Keratinocyte (primary cell): ENCODE measurements around the gene CTNND2. TPM values are rescaled to one million over a fixed set of nuclear protein-coding genes. Genes with fewer than 3 reads are reported as not detected.

ENCODE experiments used
- DNase-seq: peaks from one replicate; pipeline ENCODE4 v3.0.0-alpha.2; 2011; ENCODE audit warnings: low read depth, missing footprints, low spot score
- FAIRE-seq: peaks from 2 replicates; lab custom pipeline; 2011; peaks lifted over from hg19 to GRCh38; lab: Jason Lieb, UNC
- H2AFZ ChIP-seq: 2 replicates; pipeline ENCODE4 v1.6.0; 2012; ENCODE audit warnings: low read length, control low read depth, inconsistent platforms; ENCODE audit not compliant: control insufficient read depth
- H3K27ac ChIP-seq: 2 replicates; pipeline ENCODE4 v1.5.1; 2011; ENCODE audit warnings: low read length; ENCODE audit not compliant: control insufficient read depth, insufficient read depth
- H3K27me3 ChIP-seq: 3 replicates; pipeline ENCODE4 v1.6.0; 2011; ENCODE audit warnings: low read length; ENCODE audit not compliant: control insufficient read depth, insufficient read depth; ENCODE audit errors: extremely low read depth
- H3K36me3 ChIP-seq, 2 experiments: 2 replicates in 1 of 2; 3 replicates in 1 of 2; pipeline ENCODE4 v1.5.1; 2011; ENCODE audit warnings: low read length in 2 of 2, mild to moderate bottlenecking in 1 of 2; ENCODE audit not compliant: control insufficient read depth in 2 of 2, insufficient read depth in 2 of 2; ENCODE audit errors: extremely low read depth in 1 of 2
- H3K4me1 ChIP-seq: 3 replicates; pipeline ENCODE4 v1.5.1; 2011; ENCODE audit warnings: low read length; ENCODE audit not compliant: control insufficient read depth, insufficient read depth; ENCODE audit errors: extremely low read depth
- H3K4me2 ChIP-seq: 3 replicates; pipeline ENCODE4 v1.6.0; 2011; ENCODE audit warnings: low read depth, low read length; ENCODE audit not compliant: control insufficient read depth, insufficient read depth; ENCODE audit errors: extremely low read depth
- H3K4me3 ChIP-seq, 3 experiments: fragments of 200-600 bp in 1 of 3; sonication (generic) in 1 of 3; 2 replicates in 2 of 3; 3 replicates in 1 of 3; pipeline ENCODE4 v1.5.1; 2011 to 2016; ENCODE audit warnings: low read length in 3 of 3, mild to moderate bottlenecking in 3 of 3, control low read depth in 2 of 3, inconsistent platforms in 1 of 3, low read depth in 1 of 3, mixed read lengths in 1 of 3, mixed run types in 1 of 3, moderate library complexity in 1 of 3; ENCODE audit not compliant: control insufficient read depth in 2 of 3, insufficient read depth in 2 of 3; ENCODE audit errors: extremely low read depth in 1 of 3
- H3K79me2 ChIP-seq: 2 replicates; pipeline ENCODE4 v1.6.0; 2012; ENCODE audit warnings: low read length; ENCODE audit not compliant: control insufficient read depth, insufficient read depth
- H3K9ac ChIP-seq: 3 replicates; pipeline ENCODE4 v1.6.0; 2011; ENCODE audit warnings: low read length; ENCODE audit not compliant: control insufficient read depth, insufficient read depth; ENCODE audit errors: extremely low read depth
- H3K9me1 ChIP-seq: 3 replicates; pipeline ENCODE4 v1.6.0; 2011; ENCODE audit warnings: low read length; ENCODE audit not compliant: control insufficient read depth, insufficient read depth; ENCODE audit errors: extremely low read depth
- H3K9me3 ChIP-seq: 2 replicates; pipeline ENCODE4 v1.5.1; 2012; ENCODE audit warnings: low read depth, low read length; ENCODE audit not compliant: control insufficient read depth
- H4K20me1 ChIP-seq: 3 replicates; pipeline ENCODE4 v1.6.0; 2011; ENCODE audit warnings: low read length; ENCODE audit not compliant: control insufficient read depth, insufficient read depth; ENCODE audit errors: extremely low read depth
- EZH2 ChIP-seq: IDR thresholded peaks from one replicate; pipeline ENCODE4 v1.6.1; 2012; ENCODE audit warnings: inconsistent platforms, mild to moderate bottlenecking, low read length, moderate library complexity
- dilution Hi-C: fragments of 300-500 bp; cut with MboI; formaldehyde crosslinking; loops from one replicate; pipeline ENCODE4 v1.7.0; 2020; ENCODE audit warnings: low sequenced_read_pairs; ENCODE audit not compliant: extremely low pct_ligation_motif_present
- polyA plus RNA-seq, 5 experiments: library from polyadenylated mRNA; depleted of rRNA in 3 of 5; stranded (reverse) in 3 of 5; stranded (forward) in 1 of 5; unstranded in 1 of 5; fragments of >200 nt; gene quantifications; 1 replicate in 1 of 5; 2 replicates in 3 of 5; 3 replicates in 1 of 5; pipeline versions ENCODE4 v1.2.1 to v1.2.3, GENCODE V29; 2011 to 2012; ENCODE audit warnings: missing spikeins in 2 of 5, low read depth in 1 of 5, low replicate concordance in 1 of 5
- TF ChIP-seq, protein P1 (sequence below), 3 experiments: IDR thresholded peaks in 1 of 3; conservative IDR thresholded peaks in 1 of 3; optimal IDR thresholded peaks in 1 of 3; 2 replicates in 2 of 3; 3 replicates in 1 of 3; pipeline versions ENCODE3 to v1.5.1; 2011; ENCODE audit warnings: low read length in 3 of 3, mild to moderate bottlenecking in 3 of 3, moderate library complexity in 2 of 3, control low read depth in 1 of 3, inconsistent platforms in 1 of 3; ENCODE audit not compliant: insufficient read depth in 2 of 3; ENCODE audit errors: extremely low read depth in 1 of 3

The CTNND2 gene
- polyA plus RNA-seq, 1 donor (not counting 4 experiments of a cell fraction or from before 2014, with no cell fraction given), result not detected

DNA sequence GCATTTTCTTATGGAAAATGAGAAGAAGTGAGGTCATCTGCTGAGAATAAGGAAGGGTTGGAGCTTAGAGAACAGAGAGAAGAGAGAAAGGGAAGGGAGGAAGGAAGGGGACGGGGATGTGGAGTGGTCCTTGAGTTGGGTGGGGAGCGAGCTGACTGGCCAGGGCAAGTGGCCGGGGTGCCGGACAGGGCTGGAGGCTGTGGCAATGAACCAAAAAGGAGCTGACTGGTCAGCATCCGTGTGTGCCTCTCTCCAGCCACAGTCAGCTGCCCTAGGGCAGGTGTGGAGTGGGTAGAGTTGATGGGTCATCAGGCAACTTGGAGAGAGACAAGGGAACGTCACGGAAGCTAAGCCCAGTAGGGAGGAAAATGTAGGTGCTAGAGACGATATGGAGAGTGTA lies 908.4 kb downstream of the CTNND2 start:
- no peak for TF ChIP-seq EZH2
- TF ChIP-seq, protein P1, sequence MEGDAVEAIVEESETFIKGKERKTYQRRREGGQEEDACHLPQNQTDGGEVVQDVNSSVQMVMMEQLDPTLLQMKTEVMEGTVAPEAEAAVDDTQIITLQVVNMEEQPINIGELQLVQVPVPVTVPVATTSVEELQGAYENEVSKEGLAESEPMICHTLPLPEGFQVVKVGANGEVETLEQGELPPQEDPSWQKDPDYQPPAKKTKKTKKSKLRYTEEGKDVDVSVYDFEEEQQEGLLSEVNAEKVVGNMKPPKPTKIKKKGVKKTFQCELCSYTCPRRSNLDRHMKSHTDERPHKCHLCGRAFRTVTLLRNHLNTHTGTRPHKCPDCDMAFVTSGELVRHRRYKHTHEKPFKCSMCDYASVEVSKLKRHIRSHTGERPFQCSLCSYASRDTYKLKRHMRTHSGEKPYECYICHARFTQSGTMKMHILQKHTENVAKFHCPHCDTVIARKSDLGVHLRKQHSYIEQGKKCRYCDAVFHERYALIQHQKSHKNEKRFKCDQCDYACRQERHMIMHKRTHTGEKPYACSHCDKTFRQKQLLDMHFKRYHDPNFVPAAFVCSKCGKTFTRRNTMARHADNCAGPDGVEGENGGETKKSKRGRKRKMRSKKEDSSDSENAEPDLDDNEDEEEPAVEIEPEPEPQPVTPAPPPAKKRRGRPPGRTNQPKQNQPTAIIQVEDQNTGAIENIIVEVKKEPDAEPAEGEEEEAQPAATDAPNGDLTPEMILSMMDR (optimal IDR thresholded peaks at IDR 0.05 in 1 of 3, IDR thresholded peaks at IDR 0.05 in 1 of 3, conservative IDR thresholded peaks at IDR 0.05 in 1 of 3; ENCODE audit: extremely low read depth in 1 of 3, insufficient read depth in 2 of 3, low read length in 3 of 3), result no peak
- Histone ChIP-seq H3K9me3 (no peaks in the 10 kb centered on the region), H3K9me1 (no peaks in the 10 kb centered on the region), H3K27me3 (no peaks in the 10 kb centered on the region), H3K4me1 (no peaks in the 10 kb centered on the region), H3K79me2 (no peaks in the 10 kb centered on the region), H3K4me3 (no peak overlapping the region), H2AFZ (no peak overlapping the region), H3K27ac (no peak overlapping the region), H4K20me1 (no peaks in the 10 kb centered on the region), H3K36me3 (no peaks in the 10 kb centered on the region), H3K4me2 (no peak overlapping the region), H3K9ac (no peak overlapping the region)
- no peak for DNase-seq
- FAIRE-seq, result no peak
- dilution Hi-C loops, result no loop called here

DNA sequence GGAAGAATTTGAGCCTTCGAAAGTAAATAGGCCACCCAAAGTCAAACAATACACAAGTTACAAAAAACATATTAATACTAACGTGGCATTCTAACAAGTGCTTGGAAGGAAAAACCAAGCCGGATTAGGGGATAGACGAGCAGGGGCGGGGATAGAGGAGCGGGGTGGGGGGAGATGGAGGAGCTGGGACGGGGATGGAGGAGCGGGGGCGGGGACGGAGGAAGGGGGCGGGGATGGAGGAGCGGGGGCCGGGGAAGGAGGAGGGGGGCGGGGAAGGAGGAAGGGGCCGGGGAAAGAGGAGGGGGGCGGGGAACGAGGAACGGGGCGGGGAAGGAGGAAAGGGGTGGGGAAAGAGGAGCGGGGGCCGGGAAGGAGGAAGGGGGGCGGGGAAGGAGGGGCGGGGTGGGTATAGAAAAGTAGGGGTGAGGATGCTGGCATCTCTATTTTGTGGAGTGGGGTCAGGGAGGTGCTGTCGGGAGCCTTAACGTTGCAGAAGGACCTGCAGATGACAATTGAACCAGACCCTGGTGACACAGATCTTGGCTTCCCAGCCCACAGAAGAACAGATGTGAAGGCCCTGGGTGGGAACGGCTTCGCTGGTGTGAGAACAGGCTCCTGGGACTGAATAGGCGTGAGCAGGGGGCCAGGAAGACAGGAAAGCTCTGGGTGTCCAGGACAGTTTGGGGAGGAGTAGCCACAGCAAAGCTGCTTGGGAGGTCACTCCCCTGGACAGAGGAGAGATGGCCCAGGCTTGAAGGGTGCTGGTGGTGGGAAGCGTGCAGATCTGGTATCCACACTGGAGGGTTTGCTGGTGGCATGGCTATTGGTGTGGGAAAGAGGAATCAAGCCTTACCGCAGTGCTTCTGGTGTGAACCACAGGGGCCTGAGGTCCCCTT lies 909.9 kb downstream of the CTNND2 start:
- DNase-seq (no peak), FAIRE-seq (no peak)
- Histone ChIP-seq H3K4me2 (no peak overlapping the region), H3K9me1 (no peaks in the 10 kb centered on the region), H3K4me1 (no peaks in the 10 kb centered on the region), H3K4me3 (no peak overlapping the region), H2AFZ (no peak overlapping the region), H3K9me3 (no peaks in the 10 kb centered on the region), H3K9ac (no peak overlapping the region), H4K20me1 (no peaks in the 10 kb centered on the region), H3K27ac (no peak overlapping the region), H3K36me3 (no peaks in the 10 kb centered on the region), H3K27me3 (no peaks in the 10 kb centered on the region), H3K79me2 (no peaks in the 10 kb centered on the region)
- no peak for TF ChIP-seq EZH2
- TF ChIP-seq, protein P1 (optimal IDR thresholded peaks at IDR 0.05 in 1 of 3, IDR thresholded peaks at IDR 0.05 in 1 of 3, conservative IDR thresholded peaks at IDR 0.05 in 1 of 3; ENCODE audit: extremely low read depth in 1 of 3, insufficient read depth in 2 of 3, low read length in 3 of 3), result no peak
- dilution Hi-C loops, result no loop called here
